K562 (cell line): ENCODE measurements around the gene SCGB1D1. TPM values are rescaled to one million over a fixed set of nuclear protein-coding genes. Genes with fewer than 3 reads are reported as not detected.

Experiments
- ATAC-seq: fragments of 200-7000 bp; cut with Tn5 transposase; 3 replicates; pipeline ENCODE4 v1.9.1; 2020; ENCODE audit warnings: moderate library complexity
- BruUV-seq: library from RNA; stranded (reverse); fragments of 400-500 nt; replicated peaks from 2 replicates; lab custom pipeline; 2021; lab: Mats Ljungman, UMichigan
- CTCF ChIA-PET: fragments of 300-600 bp; formaldehyde crosslinking; extraction: SDS; loops from one replicate; lab custom pipeline; 2021; ENCODE audit warnings: low intra/inter-chr PET ratio; lab: Yijun Ruan, JAX
- POLR2A ChIA-PET: fragments of 300-600, 350-650 bp; sonication (Branson Sonifier 250); formaldehyde crosslinking; extraction: SDS; loops from one replicate; lab custom pipeline; 2021; ENCODE audit warnings: antibody characterized with exemption, inconsistent platforms; lab: Yijun Ruan, JAX
- DNase-seq, 4 experiments: peaks; one replicate each; pipeline versions ENCODE4 v3.0.0 to v3.0.0-alpha.2; 2011 to 2018; ENCODE audit warnings: low spot score in 3 of 4, mixed read lengths in 3 of 4; ENCODE audit errors: extremely low read depth in 1 of 4
- FAIRE-seq: peaks from 2 replicates; lab custom pipeline; 2011; peaks lifted over from hg19 to GRCh38; lab: Jason Lieb, UNC
- H2AFZ ChIP-seq: 2 replicates; pipeline ENCODE4 v1.6.0; 2011; ENCODE audit warnings: low read depth, low read length, control low read depth, inconsistent platforms
- H3K27ac ChIP-seq: fragments of 200-600 bp; 3 replicates; pipeline ENCODE4 v1.8.0; 2011; ENCODE audit warnings: low read depth, mild to moderate bottlenecking, control low read depth, inconsistent platforms, low read length, moderate library complexity, mixed read lengths; ENCODE audit errors: extremely low read depth
- H3K27me3 ChIP-seq, 2 experiments: fragments of 300-600 bp in 1 of 2; 2 replicates in 1 of 2; 3 replicates in 1 of 2; pipeline versions ENCODE4 v1.6.0 to v1.8.0; 2011; ENCODE audit warnings: inconsistent platforms in 2 of 2, low read length in 2 of 2, mild to moderate bottlenecking in 1 of 2, mixed read lengths in 1 of 2, moderate library complexity in 1 of 2; ENCODE audit not compliant: control insufficient read depth in 2 of 2, insufficient read depth in 2 of 2
- H3K36me3 ChIP-seq: fragments of 300-600 bp; 3 replicates; pipeline ENCODE4 v1.8.0; 2011; ENCODE audit warnings: mild to moderate bottlenecking, low read length, inconsistent platforms; ENCODE audit not compliant: control insufficient read depth, insufficient read depth
- H3K4me1 ChIP-seq, 2 experiments: fragments of 200-600 bp in 1 of 2; replicated peaks in 1 of 2; 2 replicates in 1 of 2; 3 replicates in 1 of 2; pipeline versions ENCODE4 v1.5.1 to v1.8.0; 2011; ENCODE audit warnings: inconsistent platforms in 2 of 2, low read length in 2 of 2, mild to moderate bottlenecking in 1 of 2, mixed read lengths in 1 of 2, moderate library complexity in 1 of 2; ENCODE audit not compliant: control insufficient read depth in 2 of 2, insufficient read depth in 2 of 2
- H3K4me2 ChIP-seq: 2 replicates; pipeline ENCODE4 v1.6.1; 2011; ENCODE audit warnings: low read length, control low read depth, inconsistent platforms, mixed read lengths; ENCODE audit not compliant: insufficient read depth
- H3K4me3 ChIP-seq: fragments of 200-600 bp; sonication (generic), shearing (Covaris generic); 2 replicates; pipeline ENCODE4 v1.5.1; 2016; ENCODE audit warnings: control low read depth, inconsistent platforms
- H3K79me2 ChIP-seq: fragments of 200-600 bp; 3 replicates; pipeline ENCODE4 v1.8.0; 2011; ENCODE audit warnings: low read length, inconsistent platforms; ENCODE audit not compliant: control insufficient read depth, insufficient read depth
- H3K9ac ChIP-seq, 2 experiments: 2 replicates each; pipeline versions ENCODE4 v1.6.0 to v1.6.1; 2011; ENCODE audit warnings: low read depth in 2 of 2, low read length in 2 of 2, control low read depth in 1 of 2, inconsistent platforms in 1 of 2, mild to moderate bottlenecking in 1 of 2, mixed read lengths in 1 of 2; ENCODE audit not compliant: insufficient read depth in 1 of 2
- H3K9me1 ChIP-seq: one replicate; pipeline ENCODE4 v1.6.0; 2011; ENCODE audit warnings: inconsistent platforms, mild to moderate bottlenecking, low read length, moderate library complexity; ENCODE audit not compliant: control insufficient read depth, insufficient read depth
- H3K9me3 ChIP-seq: replicated peaks from 2 replicates; pipeline ENCODE4 v1.5.1; 2011; ENCODE audit warnings: low read depth, low read length, inconsistent platforms; ENCODE audit not compliant: control insufficient read depth, insufficient read depth
- H4K20me1 ChIP-seq: replicated peaks from 2 replicates; pipeline ENCODE4 v1.6.1; 2011; ENCODE audit warnings: low read length, inconsistent platforms, mixed read lengths; ENCODE audit not compliant: control insufficient read depth, insufficient read depth
- HDAC1 ChIP-seq, 2 experiments: fragments of 450-650 bp; IDR thresholded peaks; 2 replicates each; pipeline ENCODE4 v1.6.1; 2016 to 2017; ENCODE audit warnings: inconsistent platforms in 1 of 2, mild to moderate bottlenecking in 1 of 2, moderate library complexity in 1 of 2
- LARP7 ChIP-seq: fragments of 450-650 bp; IDR thresholded peaks from 2 replicates; pipeline ENCODE4 v1.6.1; 2016
- RERE ChIP-seq: sonication (generic); formaldehyde crosslinking; IDR thresholded peaks from 2 replicates; pipeline ENCODE4 v1.8.0; 2023; ENCODE audit warnings: missing genetic modification reagents, mild to moderate bottlenecking, borderline replicate concordance
- SLC30A9 ChIP-seq: fragments of 250-450 bp; sonication (Bioruptor Pico); IDR thresholded peaks from 2 replicates; pipeline ENCODE4 v1.8.0; 2022; ENCODE audit warnings: mild to moderate bottlenecking, moderate library complexity
- ZC3H11A ChIP-seq: IDR thresholded peaks from 2 replicates; pipeline ENCODE4 v1.6.1; 2012; ENCODE audit warnings: low read depth, low read length, improper control_type of control experiment
- ZNF407 ChIP-seq: fragments of 450-650 bp; IDR thresholded peaks from 2 replicates; pipeline ENCODE4 v1.6.1; 2016; ENCODE audit warnings: low read depth
- ZNF764 ChIP-seq: fragments of 250-450 bp; sonication (Bioruptor Pico); IDR thresholded peaks from 2 replicates; pipeline ENCODE4 v1.4.0; 2020; ENCODE audit warnings: low read depth, mild to moderate bottlenecking, moderate library complexity
- WGBS: fragments of 100-300 bp; shearing (Covaris generic); methylation state at CpG from one replicate; pipeline ENCODE4 v1.1.6; 2016; ENCODE audit warnings: low coverage, mixed read lengths; ENCODE audit not compliant: insufficient coverage; ENCODE audit errors: missing lambda C conversion rate; 5-methylcytosine and 5-hydroxymethylcytosine counted together
- in situ Hi-C: fragments of 300-500 bp; cut with MboI; formaldehyde crosslinking; loops from 4 replicates; pipeline ENCODE4 v1.15.0; 2018; ENCODE audit warnings: inconsistent platforms, mixed read lengths
- intact Hi-C: fragments of 100-400 bp; cut with micrococcal nuclease; formaldehyde crosslinking; loops from 2 replicates; pipeline ENCODE4 v1.14.2; 2022
- polyA plus RNA-seq, 8 experiments: library from polyadenylated mRNA; depleted of rRNA in 4 of 8; stranded (reverse) in 5 of 8; unstranded in 3 of 8; fragments of >200 nt; fragmentation: Nextera tagmentation in 2 of 8; fragmentation: Illumina TruSeq in 1 of 8; extraction: Ambion mirVana in 2 of 8; extraction: Trizol in 1 of 8; gene quantifications; 2 replicates each; pipeline versions ENCODE4 v1.2.1 to v1.2.3, GENCODE V29; 2011 to 2014; ENCODE audit warnings: inconsistent platforms in 1 of 8, missing spikeins in 1 of 8
- total RNA-seq, 7 experiments: library from RNA; depleted of rRNA in 6 of 7; stranded (reverse); fragments of >200 nt in 6 of 7; fragmentation: Illumina TruSeq in 2 of 7; extraction: Trizol in 2 of 7; gene quantifications; 2 replicates each; pipeline versions ENCODE4 v1.2.1 to v1.2.3, GENCODE V29; 2011 to 2021; ENCODE audit warnings: low replicate concordance in 1 of 7

Gene SCGB1D1
- total and polyA plus RNA-seq, 9 of the 15 experiments (the other 6 are each of a cell fraction or from before 2014, with no cell fraction given) = not detected

- no TSS peak for BruUV-seq
- in situ Hi-C loops = no loop called here
- Histone ChIP-seq H3K4me1 (peaks cover 0 to 6% of the 10 kb centered on the region in 2 experiments; a peak in 3 of 5 replicates), H4K20me1 (no peaks in the 10 kb centered on the region), H3K4me2 (peak overlapping the region; percentile 16; the same call in 1 of the 2 replicates), H3K4me3 (no peak overlapping the region), H3K9ac (no peak overlapping the region), H3K27me3 (peaks cover 15 to 47% of the 10 kb centered on the region in 2 experiments; a peak in 4 of 5 replicates), H3K9me3 (no peaks in the 10 kb centered on the region), H3K9me1 (no peaks in the 10 kb centered on the region), H3K36me3 (no peaks in the 10 kb centered on the region), H3K79me2 (no peaks in the 10 kb centered on the region), H3K27ac (no peak overlapping the region), H2AFZ (peak overlapping the region; percentile 65; the same call in 1 of the 2 replicates)
- ChIA-PET POLR2A (interaction anchor here (1.0 to 1.1 kb wide), 2 partner anchors 46 to 616 kb away, joined by 3 read pairs; partner anchors contain the start of gene TMEM179B), CTCF (interaction anchor here (0.6 to 1.7 kb wide), 6 partner anchors 37 to 910 kb away, joined by 3 to 8 read pairs (median 4); partner anchors contain the start of gene SCGB2A1)
- FAIRE-seq = peak; percentile 99
- ATAC-seq = peak; percentile 96
- 1% methylated on average over 14 of the region's 14 CpGs for WGBS
- peak; percentile 63 to 89 (median 66) for DNase-seq
- intact Hi-C loops = loop anchor here (1.0 to 2.0 kb wide), 3 partner anchors 38 to 154 kb away; partner anchors contain the start of gene SCGB2A1
- no peak for TF ChIP-seq ZNF407
- no peak for TF ChIP-seq RERE (CRISPR knock-in tag)
- TF ChIP-seq ZC3H11A = no peak
- TF ChIP-seq SLC30A9 (CRISPR knock-in tag) = no peak
- TF ChIP-seq ZNF764 (CRISPR knock-in tag) = no peak
- TF ChIP-seq LARP7 = no peak
- no peak for TF ChIP-seq HDAC1 (IDR thresholded peaks at IDR 0.05)
These were observed 18.7 kb upstream of the SCGB1D1 start for GRCh38 chr11:62171261-62171723.
